GM12801 (cell line): ENCODE data around the gene CCDC86.

Source experiments
- TF ChIP-seq, protein P1 (sequence below): IDR thresholded peaks from one replicate; pipeline ENCODE4 v1.5.1; 2011; ENCODE audit warnings: control low read depth; ENCODE audit not compliant: insufficient read length; ENCODE audit errors: extremely low read depth

The CCDC86 gene

DNA sequence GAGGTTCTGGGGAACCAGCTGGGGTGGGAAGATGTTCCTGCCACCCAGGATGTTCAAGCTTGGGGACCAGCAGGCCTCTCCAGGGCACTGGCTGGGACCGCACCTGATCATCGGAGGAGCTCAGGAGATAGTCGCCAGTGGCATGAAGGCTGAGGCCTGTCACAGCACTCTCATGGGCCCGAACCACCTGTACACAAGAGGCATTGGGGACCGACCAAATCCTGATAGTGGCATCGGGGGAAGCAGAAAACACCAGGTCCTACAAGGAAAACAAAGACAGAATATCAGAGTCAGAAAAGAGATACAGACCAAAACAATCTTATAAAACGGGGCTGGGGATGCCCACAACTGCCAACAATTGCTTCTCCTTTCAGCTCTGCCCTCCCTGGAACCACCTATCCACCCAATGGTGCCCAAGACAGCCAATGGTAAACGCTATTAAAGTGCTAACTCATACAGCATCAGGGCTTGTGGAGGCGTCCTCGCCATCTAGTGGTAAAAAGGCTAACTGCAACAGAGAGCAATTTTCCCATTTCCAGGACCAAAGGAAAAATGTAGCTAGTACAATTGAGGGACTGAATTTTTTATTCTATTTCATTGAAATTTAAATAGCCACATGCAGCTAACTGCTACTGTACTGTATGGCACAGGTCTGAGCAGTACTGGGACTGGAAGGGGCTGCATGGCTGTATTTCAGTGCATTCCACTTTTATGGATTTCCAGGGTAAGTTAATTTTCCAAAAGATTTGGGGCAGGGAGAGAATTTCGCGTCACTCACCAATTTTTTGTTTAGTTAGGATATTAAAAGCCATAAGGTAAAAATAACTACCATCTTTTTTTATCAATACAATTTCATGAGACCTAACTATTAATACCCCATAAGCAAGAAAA lies 57.4 kb downstream of the CCDC86 start:
- TF ChIP-seq, protein P1, sequence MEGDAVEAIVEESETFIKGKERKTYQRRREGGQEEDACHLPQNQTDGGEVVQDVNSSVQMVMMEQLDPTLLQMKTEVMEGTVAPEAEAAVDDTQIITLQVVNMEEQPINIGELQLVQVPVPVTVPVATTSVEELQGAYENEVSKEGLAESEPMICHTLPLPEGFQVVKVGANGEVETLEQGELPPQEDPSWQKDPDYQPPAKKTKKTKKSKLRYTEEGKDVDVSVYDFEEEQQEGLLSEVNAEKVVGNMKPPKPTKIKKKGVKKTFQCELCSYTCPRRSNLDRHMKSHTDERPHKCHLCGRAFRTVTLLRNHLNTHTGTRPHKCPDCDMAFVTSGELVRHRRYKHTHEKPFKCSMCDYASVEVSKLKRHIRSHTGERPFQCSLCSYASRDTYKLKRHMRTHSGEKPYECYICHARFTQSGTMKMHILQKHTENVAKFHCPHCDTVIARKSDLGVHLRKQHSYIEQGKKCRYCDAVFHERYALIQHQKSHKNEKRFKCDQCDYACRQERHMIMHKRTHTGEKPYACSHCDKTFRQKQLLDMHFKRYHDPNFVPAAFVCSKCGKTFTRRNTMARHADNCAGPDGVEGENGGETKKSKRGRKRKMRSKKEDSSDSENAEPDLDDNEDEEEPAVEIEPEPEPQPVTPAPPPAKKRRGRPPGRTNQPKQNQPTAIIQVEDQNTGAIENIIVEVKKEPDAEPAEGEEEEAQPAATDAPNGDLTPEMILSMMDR: peak; percentile 91

DNA sequence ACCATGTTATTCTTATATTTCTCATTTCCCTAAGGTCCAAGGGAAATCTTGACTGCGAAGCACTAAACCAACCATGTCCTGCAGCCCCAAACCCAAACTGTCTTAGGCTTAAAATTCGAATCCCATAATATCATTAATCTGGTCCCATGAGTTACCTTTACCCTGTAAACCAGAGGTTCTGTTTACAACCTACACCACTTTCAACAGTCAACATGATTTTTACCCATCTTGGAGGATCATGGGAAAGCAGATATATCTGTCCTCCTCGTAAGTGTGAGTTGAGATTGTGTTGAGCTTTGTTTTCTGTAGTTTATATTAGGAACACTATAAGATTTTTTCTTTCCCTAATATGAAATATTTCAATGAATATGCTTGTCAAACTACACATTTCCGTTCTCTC lies 58.1 kb downstream of the CCDC86 start:
- TF ChIP-seq, protein P1: no peak
